NCI-H146 treated with DMSO at 0.1 percent for 48 hours (cell line): ENCODE data around the gene TRA2A.
"Not testable (repeated sequence)": the region's sequence is repeated elsewhere in the genome, so short reads cannot be mapped to it uniquely, and the experiment has no call there.

Source experiments
- DNase-seq: peaks from one replicate; lab custom pipeline; 2025; ENCODE audit not compliant: unreplicated experiment; lab: John Stamatoyannopoulos, UW

The TRA2A gene

GRCh38 chr7:23513746-23514145, 18.0 kb downstream of the TRA2A start:
- not testable (repeated sequence) for DNase-seq

- no peak for DNase-seq
These were observed 37.8 kb downstream of the TRA2A start for GRCh38 chr7:23494009-23494408.

GRCh38 chr7:23491502-23491901, 40.3 kb downstream of the TRA2A start:
- DNase-seq: no peak

- DNase-seq: peak; percentile 13
These were observed 41.2 kb downstream of the TRA2A start for GRCh38 chr7:23490357-23491135.

- DNase-seq: not testable (repeated sequence)
These were observed 43.1 kb downstream of the TRA2A start for GRCh38 chr7:23488714-23489113.

- no peak for DNase-seq
These were observed 44.1 kb downstream of the TRA2A start for GRCh38 chr7:23487670-23488069.

GRCh38 chr7:23486002-23486773, 45.6 kb downstream of the TRA2A start:
- no peak for DNase-seq

GRCh38 chr7:23482686-23483085, 49.1 kb downstream of the TRA2A start:
- no peak for DNase-seq

GRCh38 chr7:23477962-23478866, 53.6 kb downstream of the TRA2A start:
- no peak for DNase-seq

GRCh38 chr7:23477157-23477499, 54.7 kb downstream of the TRA2A start:
- DNase-seq: no peak

- DNase-seq: peak; percentile 32
These were observed 55.3 kb downstream of the TRA2A start for GRCh38 chr7:23476286-23477156.

GRCh38 chr7:23475576-23475839, 56.3 kb downstream of the TRA2A start:
- DNase-seq: no peak

- peak; percentile 72 for DNase-seq
These were observed 56.8 kb downstream of the TRA2A start for GRCh38 chr7:23474829-23475575.

- DNase-seq: peak; percentile 96
These were observed 57.5 kb downstream of the TRA2A start for GRCh38 chr7:23474094-23474828.

GRCh38 chr7:23473844-23474093, 58.0 kb downstream of the TRA2A start:
- peak; percentile 72 for DNase-seq

GRCh38 chr7:23472956-23473843, 58.6 kb downstream of the TRA2A start:
- DNase-seq: peak; percentile 72

- no peak for DNase-seq
These were observed 59.2 kb downstream of the TRA2A start for GRCh38 chr7:23472556-23472955.

- DNase-seq: peak; percentile 49
These were observed 59.7 kb downstream of the TRA2A start for GRCh38 chr7:23472046-23472445.
